RPMI8226 (cell line): ENCODE results near the gene ULK3.

Experiments used
- DNase-seq: peaks from one replicate; pipeline ENCODE4 v3.0.0-alpha.2; 2015

ULK3 gene

DNA sequence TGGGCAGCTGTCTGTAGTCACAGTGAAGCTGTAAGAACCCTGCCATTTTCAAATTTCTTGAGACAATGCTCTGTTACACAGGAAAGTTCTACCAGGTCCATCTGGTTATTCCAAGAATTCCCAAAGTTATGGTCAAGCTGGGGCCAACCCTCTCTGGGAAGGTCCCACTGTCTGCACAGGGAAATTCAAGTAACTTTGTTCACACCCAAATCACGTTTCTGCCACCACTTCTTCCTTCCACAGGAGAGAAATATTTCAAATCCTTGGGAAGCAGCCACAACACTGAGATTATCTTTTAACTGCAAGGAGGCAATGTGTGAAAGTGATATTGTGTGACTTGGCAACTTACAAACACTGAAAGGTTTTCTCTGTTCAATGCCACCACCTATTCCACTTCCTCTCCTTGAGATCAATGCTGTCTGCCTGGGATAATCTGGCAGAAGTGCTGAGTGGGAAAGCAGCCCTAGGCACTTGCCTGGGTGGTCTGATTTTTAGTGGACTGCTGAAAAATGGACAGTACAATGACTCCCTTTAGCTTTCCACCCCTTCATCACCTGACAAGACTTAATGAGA is 24.6 kb upstream of the ULK3 start:
- DNase-seq, result no peak

DNA sequence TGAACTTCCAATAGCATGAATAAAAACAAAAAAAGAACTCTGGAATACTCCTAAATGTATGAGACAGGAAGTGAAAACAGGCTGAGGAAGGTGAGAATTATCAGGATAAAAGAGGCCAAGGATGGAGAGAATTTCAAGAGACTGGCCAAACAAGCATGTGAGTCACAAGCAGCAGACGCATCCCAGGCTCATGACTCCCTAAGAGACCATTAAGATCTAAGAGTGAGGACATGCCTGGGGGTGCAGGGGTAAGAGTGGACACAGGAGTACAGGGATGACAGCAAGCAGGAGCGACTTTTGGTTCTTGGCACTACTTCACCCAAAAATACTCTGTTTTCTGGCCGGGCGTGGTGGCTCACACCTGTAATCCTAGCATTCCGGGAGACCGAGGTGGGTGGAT is 23.1 kb upstream of the ULK3 start:
- no peak for DNase-seq

DNA sequence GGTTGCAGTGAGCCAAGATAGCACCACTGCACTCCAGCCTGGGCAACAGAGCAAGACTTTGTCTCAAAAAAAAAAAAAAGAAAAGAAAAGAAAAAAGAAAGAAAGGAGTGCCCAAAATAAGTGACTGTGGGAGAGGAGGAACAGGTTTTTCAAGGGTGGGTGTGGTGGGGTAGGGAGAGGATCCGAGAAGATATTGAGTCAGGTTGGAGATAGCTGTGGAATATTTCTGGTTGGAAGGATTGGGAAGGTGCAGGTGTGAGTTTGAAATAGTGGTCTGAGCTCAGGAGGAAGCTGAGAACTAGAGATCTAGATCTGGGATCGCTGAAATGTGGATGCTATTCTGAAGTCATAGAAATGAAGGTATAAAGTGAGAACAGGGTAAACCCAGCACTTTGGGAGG is 22.4 kb upstream of the ULK3 start:
- no peak for DNase-seq

DNA sequence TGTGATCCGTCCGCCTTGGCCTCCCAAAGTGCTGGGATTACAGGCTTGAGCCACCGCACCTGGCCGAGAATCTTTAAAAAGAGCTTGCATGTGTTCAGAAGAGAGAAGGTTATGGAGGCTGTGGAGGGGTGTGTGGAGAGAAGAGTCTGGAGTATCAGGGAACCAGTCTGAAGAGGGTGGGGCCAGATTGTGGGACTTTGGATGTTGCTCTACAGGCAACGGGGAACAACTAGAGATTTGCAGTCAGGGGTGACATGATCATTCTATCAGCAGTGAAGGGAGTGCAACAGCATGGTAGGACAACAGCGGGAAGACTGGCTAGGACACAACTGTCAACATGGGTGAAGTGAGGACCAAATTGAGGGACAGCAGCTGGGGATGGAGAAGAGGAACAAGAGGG is 21.3 kb upstream of the ULK3 start:
- DNase-seq, result no peak

GRCh38 chr15:74863239-74864056 is 20.5 kb upstream of the ULK3 start:
- DNase-seq, result no peak

GRCh38 chr15:74858369-74858740 is 15.4 kb upstream of the ULK3 start:
- no peak for DNase-seq

GRCh38 chr15:74857671-74858368 is 14.9 kb upstream of the ULK3 start:
- peak; percentile 43 for DNase-seq

- peak; percentile 43 for DNase-seq
Measured at GRCh38 chr15:74857082-74857655, 14.2 kb upstream of the ULK3 start.

GRCh38 chr15:74856537-74856936 is 13.6 kb upstream of the ULK3 start:
- no peak for DNase-seq

GRCh38 chr15:74855857-74856256 is 12.9 kb upstream of the ULK3 start:
- no peak for DNase-seq

DNA sequence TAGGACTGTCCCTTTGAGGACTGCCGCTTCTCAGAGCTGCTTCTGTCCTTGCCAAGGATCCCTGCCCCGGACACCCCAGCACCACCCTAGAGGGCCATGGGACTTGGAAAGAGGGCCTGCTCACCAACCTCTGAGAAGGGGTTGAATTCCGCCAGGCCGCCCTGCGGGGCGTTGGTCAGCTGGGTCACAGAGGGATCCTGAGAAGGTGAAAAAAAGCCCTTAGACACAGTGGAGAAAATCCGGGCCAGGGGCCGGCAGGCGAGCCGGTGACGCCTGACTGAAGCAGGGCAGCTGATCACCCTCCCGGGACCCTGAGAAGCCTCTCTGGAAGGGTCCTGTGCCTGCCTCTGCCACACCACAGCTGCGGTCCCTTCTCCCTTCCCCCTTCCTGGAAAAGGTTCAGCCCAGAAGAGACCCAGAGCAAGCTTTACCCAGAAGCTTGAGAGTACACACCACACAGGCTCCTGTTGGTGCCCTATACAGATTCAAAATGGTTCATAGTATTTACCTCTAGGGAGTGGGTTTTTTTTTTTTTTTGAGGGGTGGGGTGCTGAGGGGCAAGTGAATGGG is 11.6 kb upstream of the ULK3 start:
- no peak for DNase-seq

DNA sequence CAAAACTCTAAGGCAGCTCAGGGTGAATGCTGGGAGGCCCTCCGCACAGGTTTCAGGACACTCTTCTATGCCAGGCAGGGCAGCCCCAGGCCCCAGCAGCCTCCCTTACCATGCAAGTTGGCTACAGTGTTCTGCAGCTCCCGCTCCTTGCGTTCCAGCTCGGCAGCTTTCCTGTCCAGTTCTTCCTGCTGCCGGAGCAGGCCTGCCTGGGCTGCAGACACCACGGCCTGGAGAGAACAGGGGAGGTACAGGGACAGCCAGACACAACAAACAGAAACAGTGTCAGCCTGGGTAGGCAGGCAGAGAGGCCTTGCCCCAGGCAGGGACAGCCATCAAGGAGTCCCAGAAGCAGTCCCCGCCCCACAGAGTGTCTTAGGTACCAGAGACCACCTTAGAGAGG is 9.0 kb upstream of the ULK3 start:
- DNase-seq, result no peak

DNA sequence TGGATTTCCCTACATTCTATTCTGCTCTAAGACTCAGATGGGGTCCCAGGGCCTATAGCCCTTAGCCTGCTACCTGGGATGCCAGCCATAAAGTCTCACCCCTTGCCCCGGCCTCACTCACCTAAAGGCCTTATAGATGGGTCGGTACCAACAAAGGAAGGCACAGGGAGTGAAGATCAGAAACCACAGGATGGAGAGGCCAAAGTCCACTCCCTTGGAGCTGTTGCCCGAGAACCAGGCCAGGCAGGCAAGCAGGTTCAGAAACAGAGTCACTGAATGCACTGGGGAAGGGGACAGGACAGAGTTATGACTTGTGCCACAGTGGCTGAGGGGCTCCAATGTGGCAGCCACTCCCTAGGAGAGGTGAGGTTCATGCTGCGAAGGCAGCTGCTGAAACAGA is 7.4 kb upstream of the ULK3 start:
- no peak for DNase-seq

- DNase-seq, result no peak
Measured at GRCh38 chr15:74847432-74847831, 4.5 kb upstream of the ULK3 start.

DNA sequence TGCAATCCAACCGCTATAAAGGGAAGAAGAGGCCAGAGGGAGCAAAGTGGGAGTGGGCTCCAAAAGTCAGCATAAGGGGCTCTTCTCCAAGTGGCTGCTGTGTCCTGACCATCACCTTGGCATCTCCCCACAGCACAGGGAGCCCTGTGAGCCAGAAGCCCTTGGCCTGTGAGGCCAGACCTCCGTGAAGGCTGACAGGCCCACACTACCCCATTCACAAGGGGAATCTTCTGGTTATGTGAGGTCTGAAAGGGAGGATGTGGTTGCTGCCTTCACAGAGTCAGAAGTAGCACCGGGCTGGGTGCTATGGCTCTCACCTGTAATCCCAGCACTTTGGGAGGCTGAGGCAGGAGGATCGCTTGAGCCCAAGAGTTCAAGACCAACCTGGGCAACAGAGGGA is 2.6 kb upstream of the ULK3 start:
- no peak for DNase-seq

- no peak for DNase-seq
Measured at GRCh38 chr15:74845208-74845568, 2.2 kb upstream of the ULK3 start.

DNA sequence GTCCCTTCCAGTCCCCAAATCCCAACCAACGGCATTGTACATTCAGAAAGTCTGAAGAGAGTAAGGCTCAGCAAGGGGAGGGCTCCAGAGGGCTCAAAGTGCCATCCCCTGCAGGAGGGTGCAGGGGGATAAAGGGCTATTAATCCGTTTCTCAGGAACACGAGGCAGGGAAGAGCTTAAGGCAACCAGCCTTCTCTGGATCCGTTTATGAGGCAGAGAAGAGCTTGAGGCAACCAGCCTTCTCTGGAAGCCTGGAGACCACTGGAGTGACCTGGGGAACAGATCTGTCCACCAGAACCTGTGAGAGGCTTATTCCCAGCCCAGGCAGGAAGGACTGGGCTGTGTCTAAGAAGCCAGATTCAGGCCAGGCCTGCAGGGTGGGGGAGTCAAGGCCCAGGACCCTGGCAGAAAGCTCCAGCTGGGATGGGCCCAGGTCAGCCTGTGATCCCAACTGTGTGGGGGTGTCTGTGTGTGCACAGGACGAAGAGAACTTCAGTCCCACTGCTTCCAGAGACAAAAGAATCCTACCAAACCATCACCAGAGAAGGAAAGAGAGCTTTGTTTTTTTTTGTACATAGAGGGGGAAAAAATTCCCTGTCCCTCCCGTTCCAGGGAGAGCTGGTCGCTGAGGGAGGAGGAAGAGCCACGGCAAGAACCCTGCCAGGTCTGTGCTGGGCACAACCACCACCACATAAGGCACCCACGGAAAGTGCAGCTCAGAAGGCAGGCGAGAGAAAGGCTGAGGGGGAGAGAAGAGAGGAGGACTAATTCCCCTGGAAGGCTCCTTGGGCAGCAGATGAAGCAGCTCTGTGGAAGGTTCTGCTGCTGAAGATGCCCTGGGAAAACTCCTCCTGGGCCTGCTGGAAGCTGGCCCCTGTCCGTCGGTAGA is 1.6 kb upstream of the ULK3 start:
- DNase-seq, result no peak

GRCh38 chr15:74843891-74844299 is 939 bp upstream of the ULK3 start:
- no peak for DNase-seq

DNA sequence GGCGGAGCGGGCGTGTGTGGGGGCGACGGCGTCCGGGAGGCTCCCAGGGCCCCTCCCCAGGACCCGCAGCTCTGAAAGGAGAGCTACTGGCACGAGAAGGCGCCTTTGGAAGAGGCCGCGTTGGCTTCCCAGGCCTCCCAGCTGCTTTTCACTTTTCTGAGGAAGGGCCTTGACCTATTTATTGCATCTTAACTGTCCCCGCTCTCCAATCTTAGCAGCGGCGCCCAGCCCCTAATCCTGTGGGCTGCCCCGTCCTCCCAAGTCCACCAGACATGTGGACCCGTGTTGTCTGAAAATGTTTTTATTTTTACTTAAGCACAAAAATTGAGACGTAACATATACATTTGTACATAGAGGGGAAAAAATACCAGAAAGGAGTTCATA is 481 bp upstream of the ULK3 start:
- DNase-seq, result no peak

DNA sequence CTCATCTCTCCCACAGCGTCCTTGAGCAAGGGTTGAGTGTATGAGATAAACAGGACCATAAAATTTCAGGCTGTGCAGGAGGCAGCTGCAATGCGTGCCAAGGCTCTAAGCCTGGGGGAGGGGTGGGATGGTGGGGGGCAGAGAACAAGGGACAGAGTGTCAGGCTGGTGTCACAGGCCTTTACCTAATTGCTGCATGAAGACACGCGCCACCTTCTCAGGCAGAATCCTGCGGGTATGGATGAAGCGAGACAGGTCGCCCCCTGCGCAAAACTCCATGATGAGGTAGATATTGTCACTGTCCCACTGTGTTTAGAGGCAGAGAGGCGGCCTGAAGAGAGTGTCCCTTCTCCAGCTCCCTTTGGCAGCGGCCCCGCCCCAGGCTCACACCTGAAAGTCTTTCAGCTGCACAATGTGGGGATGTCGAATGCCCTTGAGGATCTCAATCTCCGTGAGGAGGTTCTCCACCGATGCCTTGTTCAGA is 1.0 kb downstream of the ULK3 start:
- DNase-seq, result no peak

- DNase-seq, result no peak
Measured at GRCh38 chr15:74840851-74841775, 1.8 kb downstream of the ULK3 start.
